Natural killer cell treated with Interleukin-12 subunit alpha and Interleukin-12 subunit beta and Interleukin-15 and Interleukin-18, amount 100 ng/mL, for 72 hours (primary cell): Measurements from ENCODE around the gene TEX13C. TPM values are rescaled to one million over a fixed set of nuclear protein-coding genes. Genes with fewer than 3 reads are reported as not detected.

ENCODE experiments used
- ATAC-seq, 2 donors: fragments of 150-1000 bp; cut with Tn5 transposase in 1 of 2; sonication (Bioruptor Pico), chemical (Tn5 transposase) in 1 of 2; 2 replicates each; pipeline ENCODE4 v1.10.0; 2021
- DNase-seq: peaks from one replicate; pipeline ENCODE4 v3.0.0; 2022; ENCODE audit warnings: low spot score
- H3K27ac Mint-ChIP-seq, 2 donors: 1 replicate in 1 of 2; 2 replicates in 1 of 2; pipeline ENCODE4 v1.8.0; 2022; ENCODE audit warnings: mixed read lengths in 2 of 2, mild to moderate bottlenecking in 1 of 2, moderate library complexity in 1 of 2
- H3K27me3 Mint-ChIP-seq, 2 donors: 1 replicate in 1 of 2; 2 replicates in 1 of 2; pipeline ENCODE4 v1.8.0; 2022; ENCODE audit warnings: mixed read lengths in 2 of 2
- H3K36me3 Mint-ChIP-seq: one replicate; pipeline ENCODE4 v1.8.0; 2022; ENCODE audit warnings: mixed read lengths
- H3K4me1 Mint-ChIP-seq, 2 donors: 1 replicate in 1 of 2; 2 replicates in 1 of 2; pipeline ENCODE4 v1.8.0; 2022; ENCODE audit warnings: low read depth in 2 of 2, mixed read lengths in 2 of 2, mild to moderate bottlenecking in 1 of 2
- H3K4me3 Mint-ChIP-seq: one replicate; pipeline ENCODE4 v1.8.0; 2022; ENCODE audit warnings: mixed read lengths
- H3K9me3 Mint-ChIP-seq: 2 replicates; pipeline ENCODE4 v1.8.0; 2022; ENCODE audit warnings: mixed read lengths
- total RNA-seq, 2 donors: library from RNA; stranded (reverse); gene quantifications; one replicate each; pipeline ENCODE4 v1.2.3, GENCODE V29; 2022

The TEX13C gene
- total RNA-seq, 2 donors from 2014 or later = not detected

DNA sequence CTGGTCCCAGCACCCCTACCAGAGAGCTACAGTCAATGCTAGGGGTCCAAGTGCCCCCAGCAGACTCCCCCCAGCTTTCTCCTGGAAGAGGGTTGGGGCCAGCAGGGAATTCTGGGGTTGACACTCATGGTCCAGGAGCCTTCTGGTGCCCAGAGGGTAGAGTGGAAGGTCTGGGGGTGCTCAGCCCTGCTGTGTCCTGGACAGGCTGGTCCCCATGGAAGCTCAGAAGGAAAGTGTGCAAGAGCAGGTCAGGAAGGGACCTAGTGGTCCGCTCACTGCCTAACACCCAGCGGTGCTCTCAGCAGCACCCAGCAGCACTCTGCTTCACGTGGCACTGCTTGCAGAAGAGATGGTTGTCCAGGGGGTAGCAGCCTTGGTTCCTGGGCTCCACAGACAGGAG is 6.9 kb downstream of the TEX13C start:
- no peak overlapping the region for H3K4me3 Mint-ChIP-seq
- H3K27me3 Mint-ChIP-seq = peaks cover 0 to 4% of the 10 kb centered on the region in 2 donors
- ATAC-seq (no peak), DNase-seq (no peak)
- no peak overlapping the region for H3K27ac Mint-ChIP-seq
- no peaks in the 10 kb centered on the region for H3K36me3 Mint-ChIP-seq
- H3K4me1 Mint-ChIP-seq = no peaks in the 10 kb centered on the region
- no peaks in the 10 kb centered on the region for H3K9me3 Mint-ChIP-seq

DNA sequence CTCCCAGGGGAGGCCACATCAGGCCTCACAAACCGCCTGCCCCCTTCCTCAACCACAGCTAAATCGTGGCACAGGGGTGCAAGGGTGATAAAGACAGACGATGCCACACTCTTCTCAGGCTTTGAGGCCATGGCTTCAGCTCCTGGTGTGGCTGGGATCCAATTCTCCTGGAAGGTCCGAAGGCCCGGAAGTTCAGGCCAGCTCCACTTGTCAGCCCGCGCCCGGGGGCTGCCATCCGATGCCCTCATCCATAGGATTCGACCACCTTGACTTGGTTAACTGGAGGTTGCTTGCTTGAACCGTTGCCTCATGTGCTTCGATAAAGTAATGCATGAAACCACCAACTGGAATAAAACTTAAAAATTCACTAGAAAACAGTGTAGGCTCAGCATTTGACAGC is 8.2 kb downstream of the TEX13C start:
- ATAC-seq (peak in 1 of 2 donors; percentile 11), DNase-seq (no peak)
- Mint-ChIP-seq H3K4me1 (no peaks in the 10 kb centered on the region), H3K9me3 (no peaks in the 10 kb centered on the region), H3K27me3 (no peaks in the 10 kb centered on the region), H3K27ac (no peak overlapping the region), H3K36me3 (no peaks in the 10 kb centered on the region), H3K4me3 (no peak overlapping the region)

DNA sequence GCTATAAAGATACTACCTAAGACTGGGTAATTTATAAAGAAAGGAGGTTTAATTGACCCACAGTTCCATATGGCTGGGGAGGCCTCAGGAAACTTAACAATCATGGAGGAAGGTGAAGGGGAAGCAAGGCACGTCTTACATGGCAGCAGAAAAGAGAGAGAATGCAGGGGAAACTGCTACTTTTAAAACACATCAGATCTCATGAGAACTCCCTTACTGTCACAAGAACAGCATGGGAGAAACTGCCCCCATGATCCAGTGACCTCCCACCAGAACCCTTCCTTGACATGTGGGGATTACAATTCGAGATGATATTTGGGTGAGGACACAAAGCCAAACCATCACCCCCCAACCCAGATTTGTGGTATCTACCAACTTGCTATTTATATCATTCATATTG is 13.9 kb downstream of the TEX13C start:
- DNase-seq = no peak
- Mint-ChIP-seq H3K36me3 (no peaks in the 10 kb centered on the region), H3K4me1 (no peaks in the 10 kb centered on the region), H3K9me3 (no peaks in the 10 kb centered on the region), H3K27me3 (peaks cover 0 to 3% of the 10 kb centered on the region in 2 donors), H3K4me3 (no peak overlapping the region), H3K27ac (no peak overlapping the region)
- ATAC-seq = no peak

DNA sequence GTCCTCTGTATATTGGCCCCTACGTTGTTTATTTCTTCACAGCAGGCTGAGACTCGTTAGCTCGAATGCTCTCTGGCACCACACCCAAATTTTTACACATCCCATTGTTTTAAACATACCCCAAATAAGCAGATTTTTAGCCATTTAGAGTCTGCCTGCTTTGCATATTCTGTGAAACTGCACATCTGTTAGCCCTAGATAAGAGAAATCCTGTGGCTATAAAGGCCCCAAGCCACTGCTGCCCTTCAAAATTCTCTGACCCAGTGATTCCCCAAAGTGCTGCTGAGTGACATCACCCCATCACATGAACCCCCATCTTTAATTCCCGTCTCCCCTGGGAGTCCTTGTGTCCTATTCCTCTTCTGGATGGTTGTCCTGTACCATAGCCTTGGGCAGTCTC is 20.8 kb downstream of the TEX13C start:
- peaks cover 0 to 3% of the 10 kb centered on the region in 2 donors for H3K27me3 Mint-ChIP-seq
- no peak overlapping the region for H3K27ac Mint-ChIP-seq
- no peaks in the 10 kb centered on the region for H3K36me3 Mint-ChIP-seq
- no peak for ATAC-seq
- H3K4me3 Mint-ChIP-seq = no peak overlapping the region
- no peaks in the 10 kb centered on the region for H3K4me1 Mint-ChIP-seq
- no peaks in the 10 kb centered on the region for H3K9me3 Mint-ChIP-seq
- no peak for DNase-seq

DNA sequence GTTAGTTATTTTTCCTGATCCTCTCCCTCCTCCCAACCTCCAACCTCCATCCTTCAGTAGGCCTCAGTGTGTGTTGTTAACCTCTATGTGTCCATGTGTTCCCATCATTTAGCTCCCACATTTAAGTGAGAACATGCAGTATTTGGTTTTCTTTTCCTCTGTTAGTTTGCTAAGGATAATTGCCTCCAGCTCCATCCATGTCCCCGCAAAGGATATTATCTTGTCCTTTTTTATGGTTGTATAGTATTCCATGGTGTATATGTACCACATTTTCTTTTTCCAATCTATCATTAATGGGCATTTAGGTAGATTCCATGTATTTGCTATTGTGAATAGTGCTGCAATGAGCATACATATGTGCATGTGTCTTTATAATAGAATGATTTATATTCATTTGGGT is 54.5 kb downstream of the TEX13C start:
- H3K4me1 Mint-ChIP-seq = no peaks in the 10 kb centered on the region
- H3K27me3 Mint-ChIP-seq = no peaks in the 10 kb centered on the region
- DNase-seq (no peak), ATAC-seq (no peak)
- no peak overlapping the region for H3K27ac Mint-ChIP-seq
- no peak overlapping the region for H3K4me3 Mint-ChIP-seq
- H3K36me3 Mint-ChIP-seq = no peaks in the 10 kb centered on the region
- no peaks in the 10 kb centered on the region for H3K9me3 Mint-ChIP-seq
